ENCODE results near the gene SPTBN1.
A peak's percentile ranks its signal among the peaks of the same experiment; 100 is the strongest.

The SPTBN1 gene

DNA sequence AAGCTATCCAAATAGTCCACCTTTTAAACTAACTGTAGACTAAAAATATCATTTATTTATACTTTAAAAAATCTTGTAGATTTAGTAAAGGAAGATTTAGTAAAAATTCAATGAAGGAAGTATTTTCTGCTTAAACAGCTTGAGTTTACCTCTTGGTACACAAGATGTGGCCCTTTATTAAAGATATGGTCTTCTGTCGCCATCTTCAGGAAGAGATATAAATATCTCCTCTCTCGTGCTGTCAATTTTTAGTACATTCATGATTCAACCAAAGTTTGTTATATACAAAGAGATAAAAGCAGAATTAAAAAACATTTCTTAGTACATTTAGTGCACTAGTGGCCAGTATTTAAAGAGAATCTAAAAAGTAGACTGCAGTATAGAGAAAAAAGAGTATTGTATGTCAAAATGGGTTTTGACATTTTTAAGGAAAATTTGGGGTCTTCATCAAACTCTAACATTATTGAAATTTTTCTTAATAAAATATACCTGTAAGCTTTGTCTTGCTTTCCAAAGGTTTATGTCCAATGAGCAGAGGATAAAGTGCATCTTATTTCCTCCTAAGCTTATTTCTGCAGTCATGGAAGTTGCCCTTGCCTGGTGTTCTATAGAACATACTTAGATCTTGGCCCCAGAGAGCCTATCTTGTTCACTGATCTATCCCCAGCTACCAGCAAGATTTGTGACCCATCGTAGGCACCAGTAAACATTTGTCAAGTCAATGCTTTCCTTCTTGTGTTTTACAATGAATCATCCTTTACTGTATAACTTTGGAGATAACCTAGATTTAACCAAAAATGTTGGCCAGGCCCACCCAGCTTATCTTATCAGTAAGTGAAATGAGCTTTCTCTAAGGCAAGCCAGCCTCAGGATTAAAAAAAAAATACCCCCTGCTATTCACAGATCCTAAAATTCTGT lies 248.8 kb downstream of the SPTBN1 start:
- DNase-seq (ENCODE audit: low spot score), result peak; percentile 65

- DNase-seq (ENCODE audit: low spot score), result no peak
Measured at GRCh38 chr2:54706622-54707021, 250.5 kb downstream of the SPTBN1 start.

- DNase-seq (ENCODE audit: low spot score), result peak; percentile 17
Measured at GRCh38 chr2:54708584-54709335, 252.6 kb downstream of the SPTBN1 start.

- no peak for DNase-seq (ENCODE audit: low spot score)
Measured at GRCh38 chr2:54709336-54709809, 253.2 kb downstream of the SPTBN1 start.

- DNase-seq (ENCODE audit: low spot score), result no peak
Measured at GRCh38 chr2:54710216-54710615, 254.1 kb downstream of the SPTBN1 start.

DNA sequence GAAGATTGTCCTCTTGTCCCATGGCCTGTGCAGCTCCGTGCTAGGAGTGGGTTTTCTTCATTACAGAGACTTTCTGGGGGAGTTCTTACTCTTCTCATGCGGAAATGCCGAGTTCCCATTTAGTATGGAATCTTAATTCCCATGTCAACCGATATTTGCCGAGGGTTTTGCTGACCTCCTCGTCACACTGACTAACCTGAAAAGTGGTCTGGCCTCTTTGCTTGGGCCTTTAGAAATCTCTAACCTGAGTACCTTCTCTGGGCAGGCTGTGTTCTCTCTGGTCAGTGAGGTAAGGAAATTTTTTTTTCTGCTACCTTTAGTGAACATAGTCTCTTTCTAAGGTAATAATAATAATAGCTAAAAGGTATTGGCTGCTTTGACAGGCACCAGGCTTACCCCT lies 256.4 kb downstream of the SPTBN1 start:
- DNase-seq (ENCODE audit: low spot score), result no peak

DNA sequence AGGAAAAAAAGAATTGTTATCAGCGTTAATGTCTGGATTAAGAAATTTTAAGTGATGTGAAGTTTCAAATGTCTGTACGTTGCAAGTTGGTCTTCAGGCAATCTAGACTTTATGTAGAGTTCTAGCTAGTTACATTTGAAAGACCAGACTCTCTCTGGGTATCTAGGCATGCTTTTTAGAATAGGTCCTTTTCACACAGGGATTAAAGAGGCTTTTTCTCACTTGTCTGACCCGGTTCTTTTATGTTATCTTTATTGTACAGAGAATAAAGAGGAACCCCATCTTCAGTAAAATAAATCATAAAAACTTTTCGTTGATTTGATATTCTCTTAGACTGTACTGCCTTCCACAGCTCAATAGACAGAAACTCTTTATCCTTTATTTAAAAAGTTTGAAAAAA lies 258.9 kb downstream of the SPTBN1 start:
- DNase-seq (ENCODE audit: low spot score), result no peak

- DNase-seq (ENCODE audit: low spot score), result no peak
Measured at GRCh38 chr2:54716375-54716774, 260.2 kb downstream of the SPTBN1 start.

- no peak for DNase-seq (ENCODE audit: low spot score)
Measured at GRCh38 chr2:54720563-54720962, 264.4 kb downstream of the SPTBN1 start.
